Omental fat pad (tissue), 4 donors: ENCODE data around the gene KLKB1. TPM values are rescaled to one million over a fixed set of nuclear protein-coding genes. Genes with fewer than 3 reads are reported as not detected.
A peak's percentile ranks its signal among the peaks of the same experiment; 100 is the strongest.

Source experiments
- ATAC-seq: fragments of 150-250 bp; one replicate; pipeline ENCODE4 v1.9.1; 2016; ENCODE audit warnings: mild to moderate bottlenecking, moderate library complexity; ENCODE audit not compliant: low FRiP score
- DNase-seq: peaks from one replicate; pipeline ENCODE4 v3.0.0-alpha.2; 2019; ENCODE audit warnings: low spot score
- CTCF ChIP-seq, 3 donors: fragments of 450-650 bp; IDR thresholded peaks; one replicate each; pipeline ENCODE4 v1.5.1; 2016 to 2017; ENCODE audit warnings: antibody characterized with exemption in 3 of 3, mild to moderate bottlenecking in 3 of 3, moderate library complexity in 2 of 3
- total RNA-seq, 4 donors: library from RNA; depleted of rRNA; stranded (reverse); fragments of >200 nt; gene quantifications; one replicate each; pipeline ENCODE4 v1.1.0, GENCODE V29; 2016

The KLKB1 gene
- total RNA-seq: 1 to 10 TPM in 1 of 4 donors, under 1 TPM in 3; 0.47 to 1.3 (median 0.67) TPM

GRCh38 chr4:186227221-186227620 is at the start of gene KLKB1:
TSS of gene KLKB1 (plus strand) at chr4:186227507. CDS start at chr4:186228196, 689 bp downstream.
- DNase-seq: no peak
- ATAC-seq: no peak
- TF ChIP-seq CTCF (IDR thresholded peaks at IDR 0.05): no peak

DNA sequence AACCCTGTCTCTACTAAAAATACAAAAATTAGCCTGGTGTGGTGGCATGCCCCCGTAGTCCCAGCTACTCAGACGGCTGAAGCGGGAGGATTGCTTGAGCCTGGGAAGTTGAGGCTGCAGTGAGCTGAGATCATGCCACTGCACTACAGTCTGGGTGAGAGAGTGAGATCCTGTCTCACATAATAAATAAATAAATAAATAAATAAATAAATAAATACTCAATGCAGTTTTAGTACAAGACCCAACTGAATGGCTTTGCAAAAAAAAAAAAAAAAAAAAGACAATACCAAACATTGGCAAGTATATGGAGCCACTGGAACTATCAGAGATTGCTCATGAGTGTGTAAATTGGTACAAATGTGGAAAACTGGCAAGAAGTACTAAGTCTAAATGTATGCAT is 39.2 kb upstream of the KLKB1 start:
- TF ChIP-seq CTCF (IDR thresholded peaks at IDR 0.05): no peak
- DNase-seq (no peak), ATAC-seq (no peak)

DNA sequence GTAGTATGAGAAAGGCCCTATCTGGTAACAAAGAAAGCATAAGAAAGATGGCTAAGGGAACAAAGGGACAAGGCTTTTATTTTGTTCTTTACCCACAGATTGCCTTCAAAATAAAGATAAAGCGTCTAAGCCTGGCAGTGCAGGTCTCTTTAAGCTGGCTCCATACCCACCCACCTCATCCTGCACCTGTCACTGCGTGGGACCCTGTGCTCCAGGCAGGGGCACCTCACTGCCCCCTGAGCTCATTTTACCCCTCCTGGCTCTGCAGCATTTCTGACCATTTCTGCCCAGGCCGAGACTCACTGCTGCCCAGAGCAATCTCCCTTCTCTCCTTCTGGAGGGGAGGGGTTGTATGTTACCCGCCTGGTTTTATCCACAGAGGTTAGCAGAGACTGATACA is 37.7 kb upstream of the KLKB1 start:
- ATAC-seq: no peak
- no peak for TF ChIP-seq CTCF (IDR thresholded peaks at IDR 0.05)
- no peak for DNase-seq

DNA sequence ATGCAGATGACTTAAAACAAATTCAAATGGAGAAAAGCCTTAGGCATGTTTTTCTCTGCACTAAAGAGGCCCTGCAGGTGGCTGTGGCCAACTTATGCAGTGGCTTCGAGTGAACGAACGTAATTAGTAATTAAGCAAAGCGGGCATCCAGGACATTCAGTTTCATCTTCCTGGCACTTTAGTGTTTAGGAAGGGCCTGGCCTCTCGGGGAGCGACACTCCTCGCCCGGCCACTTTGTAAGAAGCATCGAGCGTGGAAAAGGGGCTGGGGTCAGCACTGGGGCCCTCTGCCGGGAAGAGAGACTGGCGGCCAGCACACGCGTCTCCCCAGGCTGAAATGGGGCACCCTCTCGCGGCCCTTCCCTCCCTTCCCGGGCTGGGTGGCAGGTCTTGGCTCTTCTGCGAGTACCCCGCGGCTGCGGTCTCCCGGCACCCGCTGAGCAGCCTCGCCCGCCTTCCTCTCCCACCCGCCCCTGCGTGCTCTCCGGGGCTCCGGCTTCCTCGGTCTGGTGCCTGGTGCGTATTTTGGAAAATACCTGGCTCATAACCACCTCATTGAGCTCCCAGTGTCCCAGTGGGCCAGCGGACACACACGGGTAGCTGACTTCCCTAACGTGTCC is 36.6 kb upstream of the KLKB1 start:
- ATAC-seq (peak; percentile 31), DNase-seq (no peak)
- TF ChIP-seq CTCF (IDR thresholded peaks at IDR 0.05): no peak

DNA sequence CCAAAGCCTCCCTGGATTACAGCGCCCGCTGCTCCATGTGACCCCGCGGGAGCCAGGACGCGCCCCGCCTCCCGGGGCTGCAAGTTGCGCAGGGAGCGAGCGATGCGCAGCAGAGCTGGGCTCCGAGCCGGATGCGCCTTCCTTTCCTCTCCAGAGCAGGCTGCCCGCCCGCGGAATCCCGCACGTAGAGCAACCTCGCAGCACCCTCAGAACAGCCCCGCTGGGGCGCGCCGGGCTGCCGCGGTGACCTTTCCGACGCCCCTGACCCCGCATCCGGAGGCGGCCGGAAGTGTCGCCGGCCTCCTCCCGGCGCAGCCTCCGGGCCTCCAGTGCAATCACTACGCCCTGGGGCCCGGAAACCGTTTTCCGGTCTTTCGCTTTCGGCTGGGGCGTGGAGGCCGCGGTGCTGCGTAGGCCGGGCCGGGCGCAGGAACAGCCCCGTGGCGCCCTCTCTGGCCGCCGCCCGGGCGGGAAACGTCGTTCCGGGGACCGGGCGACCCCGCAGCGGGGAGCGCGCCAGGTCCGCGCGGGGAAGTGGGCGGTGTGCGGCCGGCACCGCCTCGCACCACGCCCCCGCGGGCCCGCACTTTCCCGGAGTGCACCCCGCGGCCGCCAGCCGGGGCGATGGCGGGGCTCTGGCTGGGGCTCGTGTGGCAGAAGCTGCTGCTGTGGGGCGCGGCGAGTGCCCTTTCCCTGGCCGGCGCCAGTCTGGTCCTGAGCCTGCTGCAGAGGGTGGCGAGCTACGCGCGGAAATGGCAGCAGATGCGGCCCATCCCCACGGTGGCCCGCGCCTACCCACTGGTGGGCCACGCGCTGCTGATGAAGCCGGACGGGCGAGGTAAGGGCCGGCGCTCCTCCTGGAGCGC is 35.9 kb upstream of the KLKB1 start, which contains the start of gene CYP4V2:
Gene CYP4V2, plus strand, starts transcription at position 368 of the 866 bp plus-strand sequence. Its CDS starts 257 bp downstream, at position 625.
- no peak for TF ChIP-seq CTCF (IDR thresholded peaks at IDR 0.05)
- DNase-seq (peak; percentile 33), ATAC-seq (peak; percentile 89)

DNA sequence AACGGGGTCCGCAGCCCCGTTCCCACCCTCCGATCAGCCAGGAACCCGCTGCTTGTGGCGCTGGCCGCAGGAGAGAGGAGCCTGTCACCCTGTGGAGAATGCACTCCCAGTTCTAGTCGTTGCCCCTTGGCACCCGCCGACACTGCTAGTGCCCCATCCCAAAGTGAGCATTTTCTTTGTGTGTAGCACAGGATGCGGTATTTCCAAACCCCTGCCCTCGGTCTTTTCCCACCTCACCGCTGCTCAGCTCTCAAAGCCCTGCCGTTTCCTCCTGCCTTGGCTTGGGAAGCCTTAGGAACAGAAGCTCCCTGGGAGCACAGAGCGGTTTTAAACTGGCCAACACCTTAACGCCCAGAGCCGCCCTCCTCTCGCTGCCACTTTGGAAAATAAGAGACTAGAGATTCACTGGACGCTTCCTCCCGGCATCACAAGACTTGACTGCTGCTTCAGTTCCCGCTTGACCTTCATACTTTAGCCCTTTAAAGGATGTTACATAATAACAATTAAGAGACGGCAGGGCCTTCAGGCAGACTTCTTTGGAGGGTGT is 35.2 kb upstream of the KLKB1 start:
- DNase-seq: peak; percentile 25
- no peak for TF ChIP-seq CTCF (IDR thresholded peaks at IDR 0.05)
- ATAC-seq: peak; percentile 60
